Hindlimb muscle (tissue), 1 donor: ENCODE data around the gene MYOM3. TPM values are rescaled to one million over a fixed set of nuclear protein-coding genes. Genes with fewer than 3 reads are reported as not detected.

Experiments
- DNase-seq: peaks from one replicate; pipeline ENCODE4 v3.0.0-alpha.2; 2013
- polyA plus RNA-seq: library from polyadenylated mRNA; unstranded; fragments of 120-200 nt; gene quantifications from one replicate; pipeline ENCODE4 v1.2.1, GENCODE V29; 2013; ENCODE audit not compliant: insufficient read length

Gene MYOM3
- polyA plus RNA-seq, 1 donor, result 458 TPM

DNA sequence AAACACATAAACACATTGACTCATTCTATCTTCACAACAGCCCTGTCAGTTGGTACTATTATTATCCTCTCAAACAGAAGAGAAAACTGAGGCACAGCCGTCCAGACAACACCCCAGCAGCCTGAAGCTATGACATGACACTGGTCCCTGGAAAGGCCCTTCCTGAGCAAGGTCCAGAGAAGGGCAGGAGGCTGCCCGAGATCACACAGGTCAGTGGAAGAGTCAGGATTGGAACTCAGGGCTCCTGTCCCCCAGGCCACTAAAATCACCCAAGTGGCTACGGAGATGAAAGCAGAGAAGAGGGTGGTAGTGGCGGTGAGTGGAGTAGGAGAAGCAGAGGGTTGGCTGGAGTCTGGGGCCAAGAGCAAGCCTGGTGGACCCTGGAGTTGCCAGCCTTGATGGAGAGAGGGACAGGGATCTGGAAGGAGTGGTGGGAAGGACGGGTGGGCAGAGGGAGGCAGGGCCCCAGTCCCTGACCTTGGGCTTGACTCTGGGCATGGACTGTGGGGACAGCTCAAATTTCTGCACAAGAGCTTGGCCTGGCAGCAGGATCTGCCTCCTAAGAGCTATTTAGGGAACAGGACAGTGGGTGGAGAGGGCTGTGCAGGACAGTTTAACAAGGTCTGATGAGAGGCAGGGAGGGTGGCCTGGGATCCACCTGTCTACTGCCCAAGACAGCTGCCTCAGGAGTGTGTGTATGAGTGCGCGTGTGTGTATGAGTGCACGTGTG lies 15.8 kb downstream of the MYOM3 start:
- DNase-seq, result no peak

DNA sequence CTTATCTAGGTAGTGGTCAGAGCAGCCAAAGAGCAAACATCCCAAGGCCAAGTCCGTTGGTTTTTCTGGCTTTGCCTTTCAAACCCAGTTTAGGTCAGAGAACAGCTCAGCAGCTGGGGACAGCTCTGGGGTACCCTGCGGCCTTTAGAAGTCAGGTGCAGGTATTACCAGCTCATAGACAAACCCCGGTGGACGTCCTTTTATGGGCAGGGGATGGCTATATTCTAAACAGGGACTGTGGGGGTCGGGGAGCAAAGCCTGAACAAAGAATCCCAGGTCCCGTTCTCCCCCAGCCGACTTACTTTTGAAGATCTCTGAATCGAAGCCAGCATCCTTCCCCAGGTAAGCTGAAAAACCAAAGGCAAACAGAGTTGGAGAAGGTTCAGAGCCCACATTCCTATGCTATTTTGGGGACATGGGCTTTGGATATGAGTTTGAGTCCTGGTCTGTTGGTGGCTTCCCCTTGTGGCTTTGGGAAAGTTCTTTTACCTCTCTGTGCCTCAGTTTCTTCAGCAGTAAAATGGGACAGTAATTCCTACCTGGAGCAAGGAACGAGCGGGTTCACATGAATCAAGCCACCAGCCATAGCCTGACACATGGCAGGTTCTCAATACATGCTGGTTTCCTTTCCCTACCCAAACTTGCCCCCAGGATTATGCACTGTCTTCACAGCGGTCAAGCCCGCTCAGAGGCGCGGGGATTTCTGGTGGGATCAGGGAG lies 16.6 kb downstream of the MYOM3 start:
- DNase-seq, result no peak

DNA sequence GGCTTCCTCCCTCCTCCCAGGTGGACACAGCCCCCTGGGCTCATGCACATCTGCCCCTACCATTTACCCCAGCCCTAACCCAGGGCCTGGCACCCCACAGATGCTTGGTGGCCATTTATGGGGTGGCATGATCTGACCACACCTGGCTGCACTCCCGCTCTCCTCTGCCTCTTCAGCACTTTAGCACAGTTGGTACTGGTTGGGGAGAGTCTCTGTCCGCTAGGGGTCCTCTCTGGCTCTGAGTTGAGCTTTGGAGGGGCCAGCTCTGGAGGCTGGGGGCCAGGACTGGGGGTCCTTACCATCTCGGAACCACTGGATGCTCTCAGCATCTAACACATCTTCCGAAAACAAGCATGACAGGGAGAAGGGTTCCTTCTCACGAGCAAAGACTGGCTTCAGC lies 17.4 kb downstream of the MYOM3 start:
- no peak for DNase-seq

DNA sequence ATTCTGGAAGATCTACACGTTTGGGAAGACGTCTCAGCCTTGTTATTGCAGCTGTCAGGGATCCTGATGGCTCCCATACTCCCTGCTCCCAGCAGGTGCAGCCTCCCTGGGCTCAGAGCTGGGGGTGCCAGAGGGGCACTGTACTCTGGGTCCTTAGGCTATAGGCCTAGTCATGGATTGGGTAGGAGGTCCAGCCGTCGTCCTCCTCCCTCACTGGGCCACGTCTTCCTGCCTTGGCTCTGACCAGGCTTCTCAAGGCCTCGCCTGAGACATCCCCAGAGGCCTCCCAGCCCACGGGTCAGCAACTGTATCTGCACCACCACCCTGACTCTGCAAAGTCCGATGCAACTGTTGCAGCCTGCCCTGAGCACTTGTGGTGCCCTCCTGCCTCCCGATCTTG lies 18.2 kb downstream of the MYOM3 start:
- DNase-seq, result no peak

DNA sequence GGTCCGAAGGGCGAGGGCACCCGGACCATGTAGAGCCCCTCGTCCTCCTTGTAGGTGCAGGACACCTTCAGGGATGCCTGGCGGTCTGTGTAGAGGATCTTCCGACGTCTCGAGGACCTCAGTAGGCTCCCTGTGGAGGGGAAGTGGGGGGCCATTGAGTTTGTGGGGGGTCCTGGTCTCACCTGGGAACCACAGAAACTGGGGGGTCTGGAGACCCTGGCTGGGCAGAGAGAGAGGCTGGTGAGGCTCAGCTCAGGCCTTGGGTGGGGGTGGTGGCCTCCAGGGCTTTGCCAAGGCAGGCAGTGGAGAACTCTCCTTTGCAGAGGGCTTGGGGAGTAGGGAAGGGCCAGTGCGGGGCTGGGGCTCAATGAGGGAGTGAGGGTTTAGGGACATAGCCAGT lies 19.0 kb downstream of the MYOM3 start:
- no peak for DNase-seq

DNA sequence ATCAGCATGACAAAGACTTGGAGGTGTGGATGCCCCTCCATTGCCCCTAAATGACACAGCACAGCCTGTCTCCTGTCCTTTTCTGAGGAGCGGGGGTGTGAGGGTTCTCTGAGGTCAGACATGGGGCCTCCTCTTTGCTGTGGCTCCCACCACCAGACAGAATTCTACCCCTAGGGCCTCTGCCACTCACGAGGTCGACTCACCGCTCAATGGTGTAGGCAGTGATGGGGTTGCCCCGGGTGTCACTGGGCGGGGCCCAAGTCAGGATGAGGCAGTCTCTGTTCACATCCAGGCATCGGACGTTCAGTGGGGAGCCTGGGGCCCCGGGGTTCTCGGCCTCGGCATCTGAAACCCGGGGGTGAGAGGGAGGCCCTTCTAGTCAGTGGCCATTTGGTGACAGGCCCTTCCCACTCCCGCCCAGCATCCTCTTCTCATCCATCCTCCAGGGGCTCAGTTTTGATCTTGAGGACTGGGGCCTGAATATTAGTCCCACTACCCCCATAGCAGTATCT lies 19.9 kb downstream of the MYOM3 start:
- DNase-seq, result no peak

DNA sequence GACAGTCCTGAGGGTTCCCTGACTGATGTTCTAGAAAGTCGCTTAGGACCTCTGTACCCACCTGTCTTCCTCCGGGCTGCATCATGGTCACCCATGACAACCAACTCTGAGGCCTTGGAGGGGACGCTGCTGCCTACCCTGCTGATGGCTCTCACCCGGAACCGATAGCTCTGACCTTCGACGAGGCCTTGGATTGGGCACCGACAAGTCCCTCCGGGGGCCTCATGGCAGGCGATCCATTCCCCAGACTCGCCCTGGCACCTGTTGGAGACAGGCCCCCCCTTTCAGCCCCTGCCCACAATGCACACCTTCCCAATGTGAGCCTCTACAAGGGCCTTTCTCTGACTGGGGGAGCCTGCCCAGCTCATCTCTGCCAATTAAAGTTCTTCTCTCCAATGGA lies 21.2 kb downstream of the MYOM3 start:
- no peak for DNase-seq

DNA sequence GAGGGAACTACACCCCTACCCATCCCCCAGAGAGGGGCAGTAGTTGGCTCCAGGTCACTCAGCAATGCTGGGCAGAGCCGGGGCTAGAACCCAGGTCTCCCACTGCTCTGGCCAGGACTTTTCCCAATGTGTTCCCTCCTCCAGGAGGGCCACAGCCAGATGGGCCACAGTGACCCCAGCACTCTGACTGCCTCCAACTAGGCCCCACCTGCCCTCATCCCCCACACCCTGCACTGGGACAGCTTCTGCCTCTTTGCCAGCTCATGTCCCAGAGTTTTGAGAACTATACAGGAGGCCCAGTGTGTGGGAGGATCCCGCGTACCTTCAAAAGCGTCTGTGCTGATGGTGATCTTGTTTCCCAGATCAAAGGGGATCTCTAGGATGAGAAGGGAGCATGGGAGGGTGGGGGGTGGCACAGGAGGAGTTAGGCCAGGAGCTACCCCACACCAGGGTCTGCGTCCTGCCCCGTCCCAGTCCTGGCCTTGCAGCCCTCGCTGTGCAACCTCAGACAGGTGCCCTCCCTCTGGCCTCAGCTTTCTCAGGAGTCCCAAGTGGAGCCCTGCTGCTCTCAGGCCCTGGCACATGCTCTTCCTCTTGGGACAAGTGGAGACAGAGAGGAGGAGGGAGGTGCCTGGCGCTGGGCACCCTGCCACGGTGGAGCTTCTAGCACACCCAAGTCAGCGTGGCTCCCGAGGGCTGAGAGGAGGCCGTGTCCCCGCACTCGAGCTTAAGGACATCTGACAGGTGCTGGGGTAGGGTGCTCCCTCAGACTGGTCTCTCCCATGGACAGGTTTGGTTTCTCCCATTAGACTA lies 22.0 kb downstream of the MYOM3 start:
- DNase-seq, result no peak

DNA sequence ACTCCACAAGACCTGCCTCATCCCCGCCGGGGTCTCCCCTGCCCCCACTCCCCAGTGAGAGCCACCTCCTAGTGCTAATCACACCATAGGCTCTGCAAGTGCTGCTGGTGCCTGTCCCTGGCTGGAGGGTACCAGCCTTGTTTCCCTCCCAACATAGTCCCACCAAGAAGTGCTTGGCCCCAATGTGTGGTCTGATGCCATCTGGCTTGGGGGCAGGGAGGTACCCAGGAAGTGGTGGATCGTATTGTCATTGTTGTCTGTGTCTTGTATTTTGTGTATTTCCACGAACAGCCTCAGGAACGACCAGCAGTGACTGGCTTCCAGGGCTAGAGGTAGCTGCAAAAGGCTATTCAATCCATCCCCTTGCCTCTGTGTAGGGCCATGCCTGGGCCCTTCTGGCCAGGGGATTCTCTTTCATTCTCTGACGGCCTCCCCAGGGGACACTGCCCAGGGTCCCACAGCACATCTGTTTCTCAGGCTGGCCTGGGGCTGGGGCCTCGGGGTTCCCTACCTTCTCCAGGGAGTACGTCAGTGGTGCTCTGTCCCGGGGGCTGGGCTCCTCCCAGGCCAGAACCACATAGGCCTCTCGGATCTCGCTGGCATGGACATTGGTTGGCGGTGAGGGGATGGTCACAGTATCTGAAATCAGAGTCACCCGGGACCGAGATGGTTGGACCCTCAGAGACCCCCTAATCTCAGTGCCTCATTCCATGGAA lies 22.8 kb downstream of the MYOM3 start:
- DNase-seq, result no peak

DNA sequence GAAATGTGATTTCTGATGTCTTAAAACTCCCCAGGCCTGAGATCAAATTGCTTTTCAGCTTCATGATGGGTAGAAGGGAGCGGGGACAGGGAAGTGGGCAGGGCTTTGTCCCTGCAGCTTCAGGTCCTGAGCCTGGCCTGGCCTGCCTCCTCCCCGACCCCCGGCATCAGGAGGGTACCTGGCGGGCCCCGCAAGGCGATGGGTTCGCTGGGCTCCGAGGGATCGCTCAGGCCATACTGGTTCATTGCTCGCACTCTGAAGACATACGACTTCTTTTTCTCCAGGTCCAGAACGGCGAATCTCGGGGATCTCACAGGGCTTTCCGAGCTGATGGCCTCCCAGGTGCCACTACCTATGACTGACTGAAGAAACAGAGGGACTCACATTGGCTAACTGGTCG lies 25.5 kb downstream of the MYOM3 start:
- no peak for DNase-seq

DNA sequence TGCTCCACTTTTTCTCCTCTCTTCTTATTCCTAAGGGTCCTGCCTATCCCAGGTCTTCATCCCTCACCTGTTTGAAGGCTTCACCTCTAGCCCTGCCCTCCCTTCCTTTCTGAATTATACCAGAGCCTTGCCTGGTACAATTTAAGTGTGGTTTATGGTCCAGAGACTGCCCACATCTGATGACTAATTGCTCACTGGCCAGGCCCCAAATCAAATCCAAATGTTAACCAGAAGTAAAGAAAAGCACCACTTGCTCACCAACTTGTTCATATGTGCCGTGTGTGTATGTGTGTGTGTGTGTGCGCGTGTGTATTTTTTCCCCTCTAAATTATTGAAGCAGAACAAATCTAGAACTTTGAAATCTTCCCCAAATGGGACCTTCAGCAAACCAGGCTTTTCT lies 26.4 kb downstream of the MYOM3 start:
- DNase-seq, result no peak

DNA sequence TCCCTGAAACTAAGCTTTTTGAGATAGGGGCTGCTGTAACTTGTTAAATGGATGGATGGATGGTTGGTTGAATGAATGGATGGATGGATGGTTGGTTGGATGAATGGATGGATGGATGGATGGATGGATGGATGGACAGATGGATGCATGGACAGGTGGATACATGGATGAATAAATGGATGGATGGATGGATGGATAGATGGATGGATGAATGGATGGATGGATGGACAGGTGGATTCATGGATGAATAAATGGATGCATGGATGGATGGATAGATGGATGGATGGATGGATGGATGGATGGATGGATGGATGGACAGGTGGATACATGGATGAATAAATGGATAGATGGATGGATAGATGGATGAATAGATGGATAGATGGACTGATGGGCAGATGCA lies 26.9 kb downstream of the MYOM3 start:
- no peak for DNase-seq

DNA sequence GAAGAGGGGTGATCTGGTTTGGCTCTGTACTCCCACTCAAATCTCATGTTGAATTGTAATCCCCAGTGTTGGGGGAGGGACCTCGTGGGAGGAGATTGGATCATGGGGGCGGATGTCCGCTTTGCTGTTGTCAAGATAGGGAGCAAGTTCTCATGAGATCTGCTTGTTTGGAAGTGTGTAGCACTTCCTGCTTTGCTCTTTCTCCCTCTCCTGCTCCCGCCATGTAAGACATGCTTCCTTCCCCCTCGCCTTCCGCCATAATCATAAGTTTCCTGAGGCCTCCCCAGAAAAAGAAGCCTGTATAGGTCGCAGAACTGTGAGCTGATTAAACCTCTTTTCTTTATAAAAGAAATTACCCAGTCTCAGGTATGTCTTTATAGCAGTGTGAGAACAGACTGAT lies 27.9 kb downstream of the MYOM3 start:
- no peak for DNase-seq

DNA sequence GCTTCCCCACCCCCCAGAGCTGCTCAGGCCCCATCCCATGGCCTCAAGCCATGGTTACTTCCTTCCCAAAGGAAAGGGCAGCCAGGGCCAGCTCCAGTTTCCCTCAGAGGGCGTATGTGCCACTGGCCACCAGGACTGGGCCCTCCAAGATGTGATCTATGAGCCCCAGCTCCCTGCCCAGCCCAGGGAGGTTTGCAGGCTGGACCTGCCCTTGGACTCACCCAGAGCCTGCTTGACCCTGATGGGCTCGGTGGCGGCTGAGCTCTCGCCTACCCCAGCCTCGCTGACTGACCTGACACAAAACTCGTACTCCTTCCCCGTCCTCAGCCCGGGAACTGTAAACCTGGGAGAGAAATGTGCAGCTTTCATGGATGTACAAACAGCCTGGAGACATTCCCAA lies 29.6 kb downstream of the MYOM3 start:
- no peak for DNase-seq

DNA sequence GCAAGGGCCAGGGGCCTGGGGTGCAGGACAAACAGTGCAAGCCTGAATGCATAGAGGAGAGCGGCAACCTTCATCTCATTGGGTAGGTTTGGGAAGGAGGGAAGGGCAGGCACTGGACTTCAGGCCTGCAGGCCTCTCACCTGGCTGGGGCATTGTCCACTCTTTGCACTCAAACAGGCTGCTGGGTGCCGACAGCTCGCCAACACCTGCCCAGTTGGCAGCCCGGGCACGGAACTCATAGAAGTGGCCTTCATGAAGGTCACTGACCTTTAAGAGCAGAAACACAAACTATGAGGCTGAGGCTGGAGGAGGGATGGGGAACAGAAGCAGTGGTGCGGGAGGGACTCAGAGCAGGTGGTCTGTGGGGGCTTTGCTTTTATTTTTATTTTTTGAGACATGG lies 30.7 kb downstream of the MYOM3 start:
- no peak for DNase-seq

DNA sequence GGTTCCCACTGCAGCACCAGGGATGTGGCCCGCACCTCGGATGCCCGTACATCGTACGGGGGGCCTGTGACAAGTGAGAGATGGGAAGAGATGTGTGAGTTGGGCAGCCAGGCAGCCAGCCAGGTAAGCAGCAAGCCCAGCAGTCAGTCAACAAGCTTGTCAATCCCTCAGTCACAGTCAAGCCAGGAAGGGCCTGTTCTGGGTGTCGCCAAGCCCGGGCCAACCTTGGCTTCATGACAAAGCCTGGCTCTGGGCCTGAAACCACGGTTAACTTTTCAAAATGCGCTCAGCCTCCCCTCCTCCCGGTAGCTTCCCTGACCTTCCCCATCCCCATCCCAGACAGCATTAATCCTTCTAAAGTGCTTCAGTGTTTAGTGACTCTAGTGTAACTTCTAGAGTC lies 31.8 kb downstream of the MYOM3 start:
- no peak for DNase-seq

DNA sequence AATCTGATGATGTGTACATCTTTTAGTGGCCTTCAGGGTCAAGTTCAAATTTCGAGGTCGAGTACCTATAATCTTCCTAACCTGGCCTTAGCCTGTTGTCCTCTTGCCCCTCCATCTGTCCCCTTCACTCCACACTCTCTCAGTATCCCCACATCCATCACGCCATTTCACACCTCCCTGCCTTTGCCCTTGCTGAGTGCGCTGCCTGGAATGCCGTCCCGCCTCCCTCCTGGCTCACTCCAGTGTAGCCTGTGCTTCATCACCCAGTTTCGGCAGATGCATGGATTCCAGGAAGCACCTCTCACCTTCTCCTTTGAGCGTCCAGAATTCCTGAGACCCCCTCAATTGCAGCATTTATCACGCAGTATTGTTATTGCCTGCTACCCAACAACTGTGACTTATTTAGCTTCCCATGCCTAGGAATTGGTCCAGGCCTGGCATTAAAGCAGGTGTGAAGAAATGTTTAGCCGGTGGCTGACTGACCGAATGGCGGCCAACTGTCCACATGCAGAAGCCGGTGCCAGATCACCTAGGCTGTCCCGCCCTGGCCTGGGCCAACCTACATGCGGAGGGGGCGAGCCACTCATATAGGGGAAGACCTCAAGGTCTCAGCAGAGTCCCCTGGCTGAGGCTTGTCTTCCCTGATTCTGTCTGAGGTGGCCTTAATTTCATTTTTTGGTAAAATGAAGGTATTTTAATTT lies 34.5 kb downstream of the MYOM3 start:
- DNase-seq, result no peak

DNA sequence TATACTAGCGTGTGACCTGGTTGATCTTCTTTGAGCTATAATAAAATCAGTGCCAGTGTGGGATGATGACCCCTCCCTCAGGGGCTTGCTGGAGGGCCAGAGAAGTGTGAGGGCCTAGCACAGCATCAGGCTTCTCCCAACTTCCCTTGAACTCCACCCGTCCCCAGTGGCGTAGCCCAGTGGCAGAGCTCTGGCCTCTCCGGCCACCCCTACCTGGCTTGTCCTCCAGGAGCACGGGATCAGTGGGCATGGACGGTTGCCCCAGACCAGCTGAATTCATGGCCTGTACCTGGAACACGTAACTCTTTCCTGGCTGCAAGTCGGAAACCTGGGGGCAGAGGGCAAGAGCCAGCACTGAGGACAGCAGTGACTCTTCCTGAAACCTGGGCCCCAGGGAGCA lies 36.0 kb downstream of the MYOM3 start:
- DNase-seq, result no peak

DNA sequence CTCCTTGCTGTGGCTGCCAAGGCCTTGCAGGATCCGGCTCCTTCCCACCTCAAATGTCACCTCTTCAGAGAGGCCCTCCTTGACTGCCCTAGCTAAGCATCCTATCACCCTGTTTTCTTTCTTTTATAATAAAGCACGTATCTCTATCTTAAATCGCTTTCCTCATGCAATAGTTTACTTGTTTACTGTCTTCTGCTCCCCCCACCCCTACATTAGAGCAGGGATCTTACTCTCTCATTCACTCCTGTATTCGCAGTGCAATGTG lies 36.4 kb downstream of the MYOM3 start:
- no peak for DNase-seq

DNA sequence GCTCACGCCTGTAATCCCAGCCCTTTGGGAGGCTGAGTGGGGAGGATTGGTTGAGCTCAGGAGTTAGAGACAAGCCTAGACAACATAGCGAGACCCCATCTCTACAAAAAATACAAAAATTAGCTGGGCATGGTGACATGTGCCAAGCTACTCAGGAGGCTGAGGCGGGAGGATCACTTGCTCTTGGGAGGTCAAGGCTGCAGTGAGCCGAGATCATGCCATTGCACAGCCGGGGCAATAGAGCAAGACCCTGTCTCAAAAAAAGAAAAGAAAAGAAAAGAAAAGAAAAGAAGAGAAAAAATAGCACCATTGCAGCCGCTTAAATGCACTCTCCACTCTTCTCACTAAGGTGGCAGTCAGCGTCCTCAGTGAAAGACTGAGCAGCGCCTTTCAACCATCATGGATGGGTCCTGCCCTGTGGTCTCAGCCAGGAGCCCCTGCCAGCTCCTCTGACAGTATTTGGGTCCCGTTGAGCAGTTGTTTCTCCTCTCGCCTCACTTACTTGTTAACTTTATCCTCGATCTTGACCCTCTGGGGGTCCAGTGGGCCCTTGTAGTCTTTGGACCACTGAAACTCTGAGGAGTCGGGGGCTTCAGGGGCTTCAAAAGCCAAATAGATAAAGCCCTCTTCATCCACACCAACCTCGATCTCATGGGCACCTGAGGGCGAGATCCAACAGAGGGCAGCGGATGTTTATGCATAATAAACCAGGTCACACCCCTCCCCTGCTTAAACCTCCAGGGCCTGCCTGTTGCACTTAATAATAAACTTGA lies 36.9 kb downstream of the MYOM3 start:
- no peak for DNase-seq

DNA sequence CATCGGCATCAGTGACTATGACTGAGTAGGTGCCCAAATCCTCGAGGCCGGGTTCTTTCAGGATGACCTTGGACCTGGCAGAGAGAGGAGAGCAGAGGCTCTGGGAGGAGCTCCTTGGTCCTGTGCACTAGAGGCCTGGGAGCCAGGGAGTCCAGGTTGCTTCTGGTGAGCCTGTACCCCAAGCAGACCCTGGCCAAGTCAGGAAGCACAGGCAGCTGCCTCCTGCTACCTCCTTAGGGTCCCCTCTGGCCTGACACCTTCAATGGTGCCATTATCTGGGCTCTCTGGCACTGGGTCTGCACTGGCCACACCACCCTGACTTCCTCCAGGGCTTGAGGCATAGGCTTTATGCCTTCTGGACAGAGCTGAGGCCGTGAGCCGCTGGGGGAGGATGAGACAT lies 37.7 kb downstream of the MYOM3 start:
- no peak for DNase-seq

DNA sequence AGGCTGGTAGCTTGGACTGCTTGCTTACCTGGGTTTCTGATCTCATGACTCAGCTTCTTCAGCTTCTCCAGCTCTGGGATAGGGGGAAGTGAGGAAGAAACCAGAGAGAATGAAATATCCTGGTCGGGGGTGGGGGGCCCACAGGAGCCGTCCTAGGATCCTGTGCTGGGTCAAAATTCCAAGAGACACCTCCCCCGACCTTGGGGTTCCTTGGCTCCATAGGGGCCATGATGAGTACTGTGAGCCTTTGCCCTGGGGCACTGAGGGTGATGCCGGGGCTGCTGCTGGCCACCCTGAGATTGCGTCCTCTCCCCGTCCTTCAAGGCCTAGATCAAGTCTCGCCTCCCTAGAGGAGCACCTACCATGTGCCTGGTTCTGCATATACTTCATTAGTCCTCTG lies 40.0 kb downstream of the MYOM3 start:
- no peak for DNase-seq
